Measurements from ENCODE around the gene MEA1. TPM values are rescaled to one million over a fixed set of nuclear protein-coding genes. Genes with fewer than 3 reads are reported as not detected.

MEA1 gene
- total RNA-seq, 2 donors from 2014 or later = 41.2 to 49.6 TPM

DNA sequence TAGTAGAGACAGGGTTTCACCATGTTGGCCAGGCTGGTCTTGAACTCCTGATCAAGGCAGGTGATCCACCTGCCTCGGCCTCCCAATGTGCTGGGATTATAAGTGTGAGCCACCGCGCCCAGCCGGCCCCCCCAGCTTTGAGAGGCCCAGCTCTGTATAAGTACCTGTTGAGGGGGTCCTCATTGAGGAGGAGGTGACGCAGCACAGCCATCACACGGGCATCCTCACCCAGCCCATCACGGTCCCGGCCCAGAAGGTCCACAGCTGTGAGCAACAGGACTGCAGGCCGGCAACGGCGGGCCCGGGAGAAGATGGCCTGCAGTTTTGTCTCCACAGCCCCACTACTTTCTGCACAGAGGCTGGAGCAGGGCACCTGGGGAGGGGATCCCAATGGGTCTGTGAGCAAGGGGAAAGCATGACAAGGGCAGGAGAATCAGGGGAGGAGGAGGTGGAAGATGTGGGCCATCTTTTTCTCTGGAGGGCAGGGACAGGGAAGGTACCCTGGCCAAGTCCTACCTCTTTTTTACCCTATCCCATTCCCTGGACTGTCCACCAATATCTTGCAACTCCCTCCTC is 45.5 kb downstream of the MEA1 start:
- DNase-seq (ENCODE audit: low spot score) (no peak), ATAC-seq (ENCODE audit: insufficient number of reproducible peaks, low FRiP score, low read depth) (no peak)
- Histone ChIP-seq H3K4me1 (ENCODE audit: control insufficient read depth in 1 of 2, low read depth in 2 of 2) (no peaks in the 10 kb centered on the region), H3K27ac (no peak overlapping the region), H3K9me3 (no peaks in the 10 kb centered on the region), H3K36me3 (peaks cover 31% of the 10 kb centered on the region), H3K4me3 (no peak overlapping the region), H3K27me3 (replicated peaks; ENCODE audit: insufficient read depth) (no peaks in the 10 kb centered on the region)
- TF ChIP-seq, protein P1, sequence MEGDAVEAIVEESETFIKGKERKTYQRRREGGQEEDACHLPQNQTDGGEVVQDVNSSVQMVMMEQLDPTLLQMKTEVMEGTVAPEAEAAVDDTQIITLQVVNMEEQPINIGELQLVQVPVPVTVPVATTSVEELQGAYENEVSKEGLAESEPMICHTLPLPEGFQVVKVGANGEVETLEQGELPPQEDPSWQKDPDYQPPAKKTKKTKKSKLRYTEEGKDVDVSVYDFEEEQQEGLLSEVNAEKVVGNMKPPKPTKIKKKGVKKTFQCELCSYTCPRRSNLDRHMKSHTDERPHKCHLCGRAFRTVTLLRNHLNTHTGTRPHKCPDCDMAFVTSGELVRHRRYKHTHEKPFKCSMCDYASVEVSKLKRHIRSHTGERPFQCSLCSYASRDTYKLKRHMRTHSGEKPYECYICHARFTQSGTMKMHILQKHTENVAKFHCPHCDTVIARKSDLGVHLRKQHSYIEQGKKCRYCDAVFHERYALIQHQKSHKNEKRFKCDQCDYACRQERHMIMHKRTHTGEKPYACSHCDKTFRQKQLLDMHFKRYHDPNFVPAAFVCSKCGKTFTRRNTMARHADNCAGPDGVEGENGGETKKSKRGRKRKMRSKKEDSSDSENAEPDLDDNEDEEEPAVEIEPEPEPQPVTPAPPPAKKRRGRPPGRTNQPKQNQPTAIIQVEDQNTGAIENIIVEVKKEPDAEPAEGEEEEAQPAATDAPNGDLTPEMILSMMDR (IDR thresholded peaks at IDR 0.05) = no peak

DNA sequence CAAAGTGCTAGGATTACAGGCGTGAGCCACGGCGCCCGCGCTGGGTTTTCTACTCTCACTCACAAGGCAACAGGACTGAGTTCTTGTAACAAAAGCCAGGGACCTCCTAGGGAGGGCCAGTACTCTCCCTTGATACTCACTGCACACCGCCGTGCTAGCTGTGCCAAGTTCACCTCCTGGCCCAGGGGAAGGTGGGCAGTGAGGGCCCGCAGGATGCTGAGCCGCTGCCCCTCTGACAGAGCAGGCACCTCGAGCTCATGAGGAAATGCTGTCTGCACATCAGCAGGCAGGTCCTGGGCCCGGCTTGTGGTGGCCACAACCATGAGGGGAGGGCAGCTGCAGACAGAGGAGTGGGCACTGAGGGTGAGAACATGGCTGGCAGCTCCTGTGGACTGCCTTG is 46.5 kb downstream of the MEA1 start:
- Histone ChIP-seq H3K4me3 (no peak overlapping the region), H3K4me1 (ENCODE audit: control insufficient read depth in 1 of 2, low read depth in 2 of 2) (no peaks in the 10 kb centered on the region), H3K36me3 (peaks cover 31% of the 10 kb centered on the region), H3K27ac (no peak overlapping the region), H3K27me3 (replicated peaks; ENCODE audit: insufficient read depth) (no peaks in the 10 kb centered on the region), H3K9me3 (no peaks in the 10 kb centered on the region)
- TF ChIP-seq, protein P1 (IDR thresholded peaks at IDR 0.05) = no peak
- no peak for DNase-seq (ENCODE audit: low spot score)
- no peak for ATAC-seq (ENCODE audit: insufficient number of reproducible peaks, low FRiP score, low read depth)

DNA sequence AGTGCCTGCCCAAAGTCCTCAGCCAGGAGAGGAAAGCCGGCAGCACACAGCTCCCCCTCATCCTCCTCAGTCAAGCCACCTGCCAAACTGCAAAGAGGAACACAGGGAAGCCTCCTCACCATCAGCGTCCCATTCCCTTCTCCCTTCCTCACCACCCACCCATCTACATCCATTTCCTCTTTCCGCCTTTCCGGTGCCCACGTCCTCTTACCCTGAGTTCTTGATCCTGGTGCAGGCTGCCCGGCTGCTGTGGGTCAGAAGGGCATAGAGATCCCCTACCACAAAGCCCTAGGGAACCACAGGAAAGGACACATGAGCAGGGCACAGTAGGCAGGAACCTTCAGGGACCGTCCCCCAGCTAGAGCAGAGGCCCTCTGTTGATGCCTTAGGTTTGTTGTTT is 47.2 kb downstream of the MEA1 start:
- Histone ChIP-seq H3K4me3 (no peak overlapping the region), H3K27ac (no peak overlapping the region), H3K27me3 (replicated peaks; ENCODE audit: insufficient read depth) (no peaks in the 10 kb centered on the region), H3K36me3 (peaks cover 31% of the 10 kb centered on the region), H3K4me1 (ENCODE audit: control insufficient read depth in 1 of 2, low read depth in 2 of 2) (no peaks in the 10 kb centered on the region), H3K9me3 (no peaks in the 10 kb centered on the region)
- TF ChIP-seq, protein P1 (IDR thresholded peaks at IDR 0.05) = no peak
- DNase-seq (ENCODE audit: low spot score) = no peak
- ATAC-seq (ENCODE audit: insufficient number of reproducible peaks, low FRiP score, low read depth) = no peak

DNA sequence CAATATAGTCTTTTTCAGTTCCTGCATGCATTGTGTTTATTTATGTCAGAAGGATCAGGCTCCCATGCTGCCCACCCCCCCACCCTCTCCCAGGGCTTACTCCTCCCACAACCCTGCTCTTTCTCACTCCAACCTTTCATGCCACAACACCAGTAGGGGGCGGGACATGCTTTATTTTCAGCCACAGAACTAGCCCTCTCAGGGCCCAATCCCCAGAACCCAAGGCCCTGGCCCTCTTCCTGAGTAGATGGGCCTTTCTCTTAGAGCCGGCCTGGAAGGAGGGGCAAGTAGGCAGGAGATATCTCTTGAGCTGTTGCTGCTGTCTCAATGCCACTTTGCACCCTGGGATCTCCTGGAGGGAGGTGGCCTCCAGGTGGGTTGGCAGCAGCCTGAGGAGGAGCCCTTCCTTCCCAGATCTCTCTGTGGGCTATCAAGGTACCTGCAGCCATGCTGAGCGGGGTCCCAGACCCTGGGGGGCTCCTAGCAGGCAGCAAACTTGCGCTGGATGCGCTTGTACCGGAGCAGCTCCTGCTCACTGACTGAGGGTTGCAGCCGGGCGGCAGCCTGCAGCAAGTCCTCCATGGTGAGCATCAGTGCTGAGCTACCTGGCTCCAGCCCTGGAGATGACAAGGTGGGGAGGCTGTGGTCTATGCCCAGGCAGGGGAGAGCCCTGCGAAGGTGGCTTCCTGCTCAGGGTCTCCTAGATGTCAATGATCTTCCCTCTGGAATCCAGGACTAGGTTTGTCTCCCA is 49.7 kb downstream of the MEA1 start:
- Histone ChIP-seq H3K4me1 (ENCODE audit: control insufficient read depth in 1 of 2, low read depth in 2 of 2) (peaks cover 6 to 17% of the 10 kb centered on the region in 2 donors), H3K27me3 (replicated peaks; ENCODE audit: insufficient read depth) (no peaks in the 10 kb centered on the region), H3K4me3 (no peak overlapping the region), H3K36me3 (peaks cover 31% of the 10 kb centered on the region), H3K9me3 (no peaks in the 10 kb centered on the region), H3K27ac (no peak overlapping the region)
- TF ChIP-seq, protein P1 (IDR thresholded peaks at IDR 0.05) = no peak
- no peak for DNase-seq (ENCODE audit: low spot score)
- ATAC-seq (ENCODE audit: insufficient number of reproducible peaks, low FRiP score, low read depth) = no peak

DNA sequence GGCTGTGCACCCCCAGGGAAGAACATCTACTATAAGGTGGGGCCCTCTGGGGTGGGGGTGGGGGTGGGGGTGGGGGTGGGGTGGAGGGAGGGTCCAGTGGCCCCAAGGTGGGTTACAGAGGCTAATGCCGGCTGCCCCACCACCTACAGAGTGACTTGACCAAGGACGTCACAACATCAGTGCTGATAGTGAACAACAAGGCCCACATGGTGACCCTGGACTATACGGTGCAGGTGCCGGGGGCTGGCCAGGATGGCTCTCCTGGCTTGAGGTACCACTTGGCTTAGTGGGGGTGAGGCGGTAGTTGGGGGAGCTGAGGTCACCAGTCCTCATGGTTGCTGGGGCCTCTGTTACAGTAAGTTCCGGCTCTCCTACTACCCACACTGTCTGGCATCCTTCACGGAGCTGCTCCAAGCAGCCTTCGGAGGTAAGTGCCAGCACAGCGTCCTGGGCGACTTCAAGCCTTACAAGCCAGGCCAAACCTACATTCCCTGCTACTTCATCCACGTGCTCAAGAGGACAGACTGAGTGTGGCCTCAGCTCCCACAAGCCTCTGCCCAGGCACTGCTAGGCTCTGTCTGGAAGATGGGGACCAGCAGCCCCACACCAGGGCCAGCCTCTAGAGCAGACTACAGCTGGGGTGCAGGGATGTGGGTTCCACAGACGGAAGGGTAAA is 50.4 kb downstream of the MEA1 start:
- TF ChIP-seq, protein P1 (IDR thresholded peaks at IDR 0.05) = no peak
- H3K9me3 ChIP-seq = no peaks in the 10 kb centered on the region
- ATAC-seq (ENCODE audit: insufficient number of reproducible peaks, low FRiP score, low read depth) (no peak), DNase-seq (ENCODE audit: low spot score) (no peak)
- no peak overlapping the region for H3K27ac ChIP-seq
- peaks cover 31% of the 10 kb centered on the region for H3K36me3 ChIP-seq
- H3K4me3 ChIP-seq = no peak overlapping the region
- H3K4me1 ChIP-seq (ENCODE audit: control insufficient read depth in 1 of 2, low read depth in 2 of 2) = peaks cover 6 to 17% of the 10 kb centered on the region in 2 donors
- H3K27me3 ChIP-seq (replicated peaks; ENCODE audit: insufficient read depth) = no peaks in the 10 kb centered on the region
